Measurements from ENCODE around the gene TMEM51. TPM values are rescaled to one million over a fixed set of nuclear protein-coding genes. Genes with fewer than 3 reads are reported as not detected.
"Not testable (repeated sequence)": the region's sequence is repeated elsewhere in the genome, so short reads cannot be mapped to it uniquely, and the experiment has no call there.

Gene TMEM51
- total and polyA plus RNA-seq, 2 donors (not counting 1 experiment from before 2014, with no cell fraction given), result 0.06 to 0.30 TPM

DNA sequence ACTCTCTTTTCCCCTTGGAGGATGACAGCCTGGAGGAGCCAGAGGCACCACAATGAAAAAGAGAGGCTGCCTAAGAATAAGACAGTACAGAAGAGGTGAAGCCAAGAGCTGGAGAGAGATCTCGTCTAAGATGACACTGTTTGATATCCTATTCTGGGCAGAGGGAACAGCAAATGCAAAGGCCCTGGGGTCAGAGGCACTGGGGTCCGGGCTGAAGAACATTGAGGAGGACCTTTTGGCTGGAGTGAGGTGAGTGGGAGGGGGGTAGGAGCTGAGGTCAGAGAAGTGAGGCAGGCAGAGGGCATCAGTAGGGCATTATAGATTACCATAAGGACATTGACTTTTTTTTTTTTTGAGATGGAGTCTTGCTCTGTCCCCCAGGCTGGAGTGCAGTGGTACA lies 19.3 kb upstream of the TMEM51 start:
- Mint-ChIP-seq H3K4me3 (no peak overlapping the region), H3K27ac (no peak overlapping the region), H3K27me3 (peaks cover 47% of the 10 kb centered on the region), H3K9me3 (ENCODE audit: insufficient read depth) (no peaks in the 10 kb centered on the region), H3K4me1 (no peaks in the 10 kb centered on the region)
- ChIA-PET CTCF (interaction anchor here (0.5 kb wide), 1 partner anchor 168 kb away, joined by 3 read pairs; no protein-coding TSS in a partner anchor), POLR2A (no interaction called here)
- Histone ChIP-seq H4K20me1 (ENCODE audit: control insufficient read depth, insufficient read depth, low read length, poor library complexity, severe bottlenecking) (no peaks in the 10 kb centered on the region), H3K36me3 (replicated peaks in 1 of 2; ENCODE audit: control extremely low read depth in 1 of 2, control insufficient read depth in 1 of 2, extremely low read depth in 1 of 2, insufficient read depth in 2 of 2, low read length in 1 of 2) (no peaks in the 10 kb centered on the region), H3K4me3 (ENCODE audit: control extremely low read depth in 1 of 5, extremely low read depth in 1 of 5, insufficient read depth in 1 of 5, low read depth in 2 of 5, low read length in 4 of 5) (no peak overlapping the region), H3K27me3 (replicated peaks in 1 of 4; ENCODE audit: control extremely low read depth in 1 of 4, control insufficient read depth in 3 of 4, insufficient read depth in 4 of 4, low read length in 3 of 4) (peaks cover 0 to 15% (median 3%) of the 10 kb centered on the region in 4 experiments), H3K4me1 (ENCODE audit: control insufficient read depth in 2 of 2, insufficient read depth in 2 of 2, low read length in 2 of 2) (no peaks in the 10 kb centered on the region), H3K27ac (ENCODE audit: low read length in 2 of 2) (no peak overlapping the region), H3K4me2 (replicated peaks; ENCODE audit: low read depth, low read length, poor library complexity, severe bottlenecking) (no peak overlapping the region), H3K9me3 (ENCODE audit: control extremely low read depth in 1 of 3, control insufficient read depth in 2 of 3, insufficient read depth in 1 of 3, low read length in 2 of 3) (peaks cover 0 to 8% (median 0%) of the 10 kb centered on the region in 3 donors), H3K79me2 (ENCODE audit: control insufficient read depth, insufficient read depth, low read length) (no peaks in the 10 kb centered on the region), H3K9ac (ENCODE audit: low read length) (no peak overlapping the region), H2AFZ (ENCODE audit: insufficient read depth, low read depth, low read length, poor library complexity, severe bottlenecking) (no peak overlapping the region)
- WGBS (ENCODE audit: insufficient coverage), result 100% methylated on average over 2 of the region's 2 CpGs
- TF ChIP-seq EZH2 (IDR thresholded peaks at IDR 0.05; ENCODE audit: borderline replicate concordance, insufficient read depth, low read depth, low read length, poor library complexity, severe bottlenecking), result no peak
- TF ChIP-seq, protein P1, sequence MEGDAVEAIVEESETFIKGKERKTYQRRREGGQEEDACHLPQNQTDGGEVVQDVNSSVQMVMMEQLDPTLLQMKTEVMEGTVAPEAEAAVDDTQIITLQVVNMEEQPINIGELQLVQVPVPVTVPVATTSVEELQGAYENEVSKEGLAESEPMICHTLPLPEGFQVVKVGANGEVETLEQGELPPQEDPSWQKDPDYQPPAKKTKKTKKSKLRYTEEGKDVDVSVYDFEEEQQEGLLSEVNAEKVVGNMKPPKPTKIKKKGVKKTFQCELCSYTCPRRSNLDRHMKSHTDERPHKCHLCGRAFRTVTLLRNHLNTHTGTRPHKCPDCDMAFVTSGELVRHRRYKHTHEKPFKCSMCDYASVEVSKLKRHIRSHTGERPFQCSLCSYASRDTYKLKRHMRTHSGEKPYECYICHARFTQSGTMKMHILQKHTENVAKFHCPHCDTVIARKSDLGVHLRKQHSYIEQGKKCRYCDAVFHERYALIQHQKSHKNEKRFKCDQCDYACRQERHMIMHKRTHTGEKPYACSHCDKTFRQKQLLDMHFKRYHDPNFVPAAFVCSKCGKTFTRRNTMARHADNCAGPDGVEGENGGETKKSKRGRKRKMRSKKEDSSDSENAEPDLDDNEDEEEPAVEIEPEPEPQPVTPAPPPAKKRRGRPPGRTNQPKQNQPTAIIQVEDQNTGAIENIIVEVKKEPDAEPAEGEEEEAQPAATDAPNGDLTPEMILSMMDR (IDR thresholded peaks at IDR 0.05), result no peak
- no peak for DNase-seq
- intact Hi-C loops (cut with micrococcal nuclease), result no loop called here
- no peak for ATAC-seq (ENCODE audit: low read depth)

DNA sequence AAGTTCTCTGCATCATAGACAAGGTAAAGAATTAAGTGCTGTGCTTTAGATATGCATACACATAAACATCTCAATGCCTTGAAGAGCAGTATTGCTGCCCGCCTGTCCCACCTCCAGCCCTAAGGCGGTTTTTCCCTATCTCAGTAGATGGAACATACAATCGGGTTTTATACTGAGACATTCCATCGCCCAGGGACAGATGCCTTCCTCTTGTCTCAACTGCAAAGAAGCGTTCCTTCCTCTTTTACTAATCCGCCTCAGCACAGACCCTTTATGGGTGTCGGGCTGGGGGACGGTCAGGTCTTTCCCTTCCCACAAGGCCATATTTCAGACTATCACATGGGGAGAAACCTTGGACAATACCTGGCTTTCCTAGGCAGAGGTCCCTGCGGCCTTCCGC lies 17.9 kb upstream of the TMEM51 start:
- intact Hi-C loops (cut with micrococcal nuclease); H3K36me3 ChIP-seq (replicated peaks in 1 of 2; ENCODE audit: control extremely low read depth in 1 of 2, control insufficient read depth in 1 of 2, extremely low read depth in 1 of 2, insufficient read depth in 2 of 2, low read length in 1 of 2); ATAC-seq (ENCODE audit: low read depth); H4K20me1 ChIP-seq (ENCODE audit: control insufficient read depth, insufficient read depth, low read length, poor library complexity, severe bottlenecking); H3K4me2 ChIP-seq (replicated peaks; ENCODE audit: low read depth, low read length, poor library complexity, severe bottlenecking); H3K9ac ChIP-seq (ENCODE audit: low read length); POLR2A ChIA-PET; DNase-seq; H3K4me3 ChIP-seq (ENCODE audit: control extremely low read depth in 1 of 5, extremely low read depth in 1 of 5, insufficient read depth in 1 of 5, low read depth in 2 of 5, low read length in 4 of 5); CTCF ChIA-PET; H3K9me3 ChIP-seq (ENCODE audit: control extremely low read depth in 1 of 3, control insufficient read depth in 2 of 3, insufficient read depth in 1 of 3, low read length in 2 of 3); H3K4me1 Mint-ChIP-seq; H2AFZ ChIP-seq (ENCODE audit: insufficient read depth, low read depth, low read length, poor library complexity, severe bottlenecking); H3K4me1 ChIP-seq (ENCODE audit: control insufficient read depth in 2 of 2, insufficient read depth in 2 of 2, low read length in 2 of 2); H3K27ac Mint-ChIP-seq; H3K4me3 Mint-ChIP-seq; H3K9me3 Mint-ChIP-seq (ENCODE audit: insufficient read depth); H3K27ac ChIP-seq (ENCODE audit: low read length in 2 of 2); H3K79me2 ChIP-seq (ENCODE audit: control insufficient read depth, insufficient read depth, low read length): not testable (repeated sequence)
- WGBS (ENCODE audit: insufficient coverage), result 12% methylated on average over 3 of the region's 10 CpGs
- H3K27me3 ChIP-seq (replicated peaks in 1 of 4; ENCODE audit: control extremely low read depth in 1 of 4, control insufficient read depth in 3 of 4, insufficient read depth in 4 of 4, low read length in 3 of 4), result peaks cover 0 to 18% (median 3%) of the 10 kb centered on the region in 4 experiments
- H3K27me3 Mint-ChIP-seq, result peaks cover 48% of the 10 kb centered on the region
